HEK293T (cell line): ENCODE data around the gene TNRC18.

Experiments used
- CTCF ChIA-PET: fragments of 350-600 bp; formaldehyde crosslinking; extraction: SDS; loops from one replicate; lab custom pipeline; 2021; ENCODE audit warnings: antibody characterized with exemption, inconsistent platforms; lab: Yijun Ruan, JAX
- POLR2A ChIA-PET: fragments of 350-600 bp; formaldehyde crosslinking; extraction: SDS; loops from one replicate; lab custom pipeline; 2020; ENCODE audit warnings: antibody characterized with exemption, inconsistent platforms; lab: Yijun Ruan, JAX
- DNase-seq: peaks from one replicate; pipeline ENCODE4 v3.0.0; 2012; ENCODE audit warnings: mixed read lengths; ENCODE audit errors: extremely low spot score
- ARNT ChIP-seq: fragments of 450-650 bp; IDR thresholded peaks from 2 replicates; pipeline ENCODE4 v1.6.1; 2017; ENCODE audit warnings: mild to moderate bottlenecking
- BHLHE40 ChIP-seq: fragments of 450-650 bp; IDR thresholded peaks from 2 replicates; pipeline ENCODE4 v1.6.1; 2016; ENCODE audit warnings: mild to moderate bottlenecking, moderate library complexity, borderline replicate concordance
- CTBP1 ChIP-seq: fragments of 450-650 bp; IDR thresholded peaks from 2 replicates; pipeline ENCODE4 v1.6.1; 2016; ENCODE audit warnings: borderline replicate concordance
- ELF4 ChIP-seq: fragments of 450-650 bp; IDR thresholded peaks from 2 replicates; pipeline ENCODE4 v1.6.1; 2017; ENCODE audit warnings: antibody characterized with exemption
- FOXA1 ChIP-seq: fragments of 450-650 bp; IDR thresholded peaks from 2 replicates; pipeline ENCODE4 v1.6.1; 2016; ENCODE audit warnings: mild to moderate bottlenecking
- FOXK2 ChIP-seq: fragments of 450-650 bp; IDR thresholded peaks from 2 replicates; pipeline ENCODE4 v1.6.1; 2016; ENCODE audit warnings: mild to moderate bottlenecking
- FOXM1 ChIP-seq: fragments of 450-650 bp; IDR thresholded peaks from 2 replicates; pipeline ENCODE4 v1.6.1; 2017; ENCODE audit warnings: mild to moderate bottlenecking, borderline replicate concordance
- HDGF ChIP-seq: fragments of 450-650 bp; IDR thresholded peaks from 2 replicates; pipeline ENCODE4 v1.6.1; 2017; ENCODE audit warnings: antibody characterized with exemption, borderline replicate concordance
- L3MBTL2 ChIP-seq: fragments of 450-650 bp; conservative IDR thresholded peaks from 2 replicates; pipeline ENCODE4 v1.6.1; 2016; ENCODE audit warnings: mild to moderate bottlenecking
- LEF1 ChIP-seq: fragments of 450-650 bp; IDR thresholded peaks from 2 replicates; pipeline ENCODE4 v1.6.1; 2017; ENCODE audit warnings: mild to moderate bottlenecking, borderline replicate concordance
- NFRKB ChIP-seq: fragments of 450-650 bp; IDR thresholded peaks from 2 replicates; pipeline ENCODE4 v1.6.1; 2016; ENCODE audit warnings: mild to moderate bottlenecking, moderate library complexity
- PKNOX1 ChIP-seq: fragments of 450-650 bp; IDR thresholded peaks from 2 replicates; pipeline ENCODE4 v1.6.1; 2016
- SP1 ChIP-seq: fragments of 450-650 bp; IDR thresholded peaks from 2 replicates; pipeline ENCODE4 v1.6.1; 2017
- SUZ12 ChIP-seq: fragments of 450-650 bp; IDR thresholded peaks from 2 replicates; pipeline ENCODE4 v1.6.1; 2016; ENCODE audit warnings: mild to moderate bottlenecking
- TARDBP ChIP-seq: fragments of 450-650 bp; IDR thresholded peaks from 2 replicates; pipeline ENCODE4 v1.6.1; 2016
- ZNF384 ChIP-seq: fragments of 450-650 bp; IDR thresholded peaks from 2 replicates; pipeline ENCODE4 v1.6.1; 2016

TNRC18 gene

GRCh38 chr7:5451391-5451790, 27.8 kb upstream of the TNRC18 start:
- no peak for DNase-seq
- CTCF ChIA-PET: interaction anchor here (0.6 to 1.8 kb wide), 6 partner anchors 9 to 224 kb away, joined by 3 to 15 read pairs (median 4); no protein-coding TSS in a partner anchor
- POLR2A ChIA-PET: interaction anchor here (1.0 to 1.4 kb wide), 3 partner anchors 22 to 211 kb away, joined by 4 read pairs; no protein-coding TSS in a partner anchor
- TF ChIP-seq SUZ12: no peak
- TF ChIP-seq FOXK2: no peak
- no peak for TF ChIP-seq PKNOX1
- no peak for TF ChIP-seq TARDBP
- TF ChIP-seq FOXA1: no peak
- TF ChIP-seq CTBP1: no peak
- no peak for TF ChIP-seq ARNT
- TF ChIP-seq HDGF: no peak
- no peak for TF ChIP-seq BHLHE40
- TF ChIP-seq L3MBTL2: no peak
- no peak for TF ChIP-seq ZNF384
- no peak for TF ChIP-seq ELF4

DNA sequence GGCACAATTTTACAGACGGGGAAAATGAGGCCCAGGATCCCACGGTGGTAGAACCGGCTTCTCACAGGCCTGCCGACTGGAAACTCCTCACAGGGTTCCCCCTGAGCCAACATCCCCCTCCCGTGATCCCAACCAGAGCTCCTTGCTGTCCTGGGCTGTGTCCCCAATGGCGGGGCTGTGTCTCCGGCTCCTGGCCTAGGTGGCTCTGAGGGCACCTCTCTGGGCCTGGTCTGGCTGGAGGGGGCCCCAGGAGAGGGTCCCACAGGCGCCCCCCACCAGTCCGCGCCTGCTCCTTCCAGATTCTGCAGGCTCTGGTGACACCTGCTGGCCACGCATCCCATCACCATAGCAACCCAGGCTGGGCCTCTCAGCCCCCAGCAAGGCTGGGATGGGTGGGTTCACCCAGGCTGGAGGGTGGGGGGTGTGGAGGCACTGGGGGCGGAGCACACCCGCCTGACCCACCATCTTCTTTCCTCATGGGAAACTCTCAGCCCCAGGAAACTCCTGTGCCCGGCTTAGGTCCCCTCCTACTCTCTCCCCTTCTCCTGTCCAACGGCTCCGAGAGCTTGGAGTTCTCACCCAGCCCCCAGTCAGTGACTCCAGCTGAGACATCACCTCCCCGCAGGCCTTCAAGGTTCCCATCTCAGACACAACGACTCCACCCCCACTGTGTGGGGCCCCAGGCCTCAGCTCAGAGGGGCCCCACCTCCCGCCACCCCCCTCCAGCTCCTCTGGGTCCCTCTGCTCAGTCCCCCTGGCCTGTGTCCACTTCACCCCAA, 27.1 kb upstream of the TNRC18 start:
- peak; percentile 65 for DNase-seq
- CTCF ChIA-PET: interaction anchor here (0.5 to 1.8 kb wide), 10 partner anchors 8 to 223 kb away, joined by 3 to 15 read pairs (median 4); no protein-coding TSS in a partner anchor
- POLR2A ChIA-PET: interaction anchor here (1.0 to 1.4 kb wide), 3 partner anchors 22 to 210 kb away, joined by 4 read pairs; no protein-coding TSS in a partner anchor
- TF ChIP-seq FOXA1: no peak
- peak; percentile 82; the same call in 1 of the 2 replicates for TF ChIP-seq FOXM1

DNA sequence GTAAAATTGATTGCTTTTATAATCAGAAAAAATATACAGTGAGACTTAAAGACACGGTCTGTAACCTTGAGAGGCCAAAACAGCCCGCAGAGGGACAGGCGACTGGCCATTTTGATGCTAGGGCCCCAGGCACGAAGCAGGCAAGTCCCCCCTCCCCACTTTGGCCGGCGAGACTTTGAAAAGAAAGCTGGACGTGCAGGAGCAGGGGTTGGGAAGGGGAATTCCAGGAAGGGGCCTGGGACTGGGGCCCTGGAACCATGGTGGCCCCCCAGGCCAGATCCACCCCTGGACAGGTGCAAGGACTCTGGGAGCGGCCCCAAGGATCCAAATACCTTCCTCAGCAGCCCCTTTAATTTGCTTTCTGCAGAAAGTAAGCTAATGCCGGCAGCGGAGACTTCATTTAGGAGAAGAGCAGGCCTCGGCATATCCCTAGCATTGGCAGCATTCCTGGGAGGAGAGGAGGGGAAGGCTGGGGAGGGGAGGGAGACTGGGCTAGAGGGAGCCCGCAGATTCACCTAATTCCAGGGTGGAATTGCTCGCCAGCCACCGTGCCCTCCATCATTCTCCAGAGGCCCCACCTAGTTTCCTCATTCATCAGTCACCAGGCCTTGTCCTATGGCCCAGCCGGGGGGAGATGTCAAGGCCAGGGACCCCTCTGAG, 24.9 kb upstream of the TNRC18 start:
- POLR2A ChIA-PET: interaction anchor here (0.9 kb wide), 1 partner anchor 19 kb away, joined by 3 read pairs; no protein-coding TSS in a partner anchor
- CTCF ChIA-PET: no interaction called here
- TF ChIP-seq FOXM1 (no peak), SP1 (no peak), L3MBTL2 (no peak), BHLHE40 (no peak), ARNT (no peak), SUZ12 (no peak), FOXK2 (no peak), HDGF (no peak), ZNF384 (no peak), TARDBP (no peak), LEF1 (no peak), FOXA1 (no peak), CTBP1 (no peak), NFRKB (no peak), ELF4 (no peak), PKNOX1 (no peak)
- DNase-seq: no peak

DNA sequence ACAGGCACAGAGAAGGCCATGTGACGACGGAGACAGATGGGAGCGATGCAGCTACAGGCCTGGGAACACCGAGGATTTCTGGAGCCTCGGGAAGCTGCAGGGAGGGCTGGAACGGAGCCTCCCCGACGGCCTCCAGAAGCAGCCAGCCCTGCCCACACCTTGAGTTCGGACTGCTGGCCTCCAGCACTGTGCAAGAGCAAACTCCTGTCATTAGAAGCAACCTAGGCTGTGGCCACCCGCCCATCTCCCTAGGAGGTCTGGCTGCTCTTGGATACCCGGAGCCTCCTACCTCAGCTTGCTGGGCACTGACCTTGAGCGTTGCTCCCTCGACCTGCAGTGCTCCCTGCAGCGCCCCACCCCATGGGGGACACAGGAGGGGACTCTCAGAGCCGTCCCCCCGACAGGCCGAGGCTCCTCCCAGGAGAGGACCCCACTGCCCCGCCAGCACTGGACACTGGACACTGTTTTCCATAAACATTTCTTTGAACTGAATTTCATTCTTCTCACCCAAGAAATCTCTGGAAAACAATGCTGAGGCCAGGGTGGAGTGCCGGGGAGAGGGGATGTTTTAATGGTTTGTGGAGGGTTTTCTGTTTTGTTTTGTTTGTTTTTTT, 22.5 kb upstream of the TNRC18 start:
- ChIA-PET CTCF (no interaction called here), POLR2A (no interaction called here)
- TF ChIP-seq SUZ12 (no peak), FOXK2 (no peak), LEF1 (no peak), CTBP1 (no peak), ZNF384 (no peak), SP1 (no peak), HDGF (no peak), L3MBTL2 (no peak), BHLHE40 (no peak), TARDBP (no peak), NFRKB (no peak), FOXM1 (no peak)
- DNase-seq: no peak

DNA sequence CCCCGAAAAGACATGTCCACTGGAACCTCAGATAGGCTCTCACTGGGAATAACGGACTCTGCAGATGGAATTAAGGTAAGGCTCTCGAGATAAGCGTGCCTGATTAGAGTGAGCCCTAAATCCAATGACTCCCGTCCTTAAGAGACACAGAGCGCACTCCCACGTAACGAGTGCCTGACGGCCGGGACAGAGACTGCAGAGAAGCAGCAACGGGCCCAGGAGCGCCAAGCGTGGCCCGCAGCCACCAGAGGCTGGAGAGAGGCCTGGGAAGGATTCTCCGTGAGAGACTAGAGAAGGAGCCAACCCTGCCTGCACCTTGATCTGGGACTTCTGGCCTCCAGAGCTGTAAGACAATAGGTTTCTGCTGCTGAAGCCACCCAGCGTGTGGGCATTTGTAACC, 20.0 kb upstream of the TNRC18 start:
- DNase-seq: no peak
- CTCF ChIA-PET: no interaction called here

More for the DNA sequence above, 20.0 kb upstream of the TNRC18 start:
- POLR2A ChIA-PET: no interaction called here
- TF ChIP-seq NFRKB (no peak), SP1 (no peak), ZNF384 (no peak), ELF4 (no peak), CTBP1 (no peak), FOXM1 (no peak), TARDBP (no peak), PKNOX1 (no peak), FOXA1 (no peak), HDGF (no peak), FOXK2 (no peak), L3MBTL2 (no peak), BHLHE40 (no peak), LEF1 (no peak), ARNT (no peak), SUZ12 (no peak)
